Stimulated activated CD8-positive, alpha-beta memory T cell treated with anti-CD3 and anti-CD28 coated beads, Interleukin-4, amount 100 ng/mL, for 24 hours (primary cell): ENCODE measurements around the gene KRT39.
A peak's percentile ranks its signal among the peaks of the same experiment; 100 is the strongest.
"Not testable (repeated sequence)": the region's sequence is repeated elsewhere in the genome, so short reads cannot be mapped to it uniquely, and the experiment has no call there.

Experiments
- DNase-seq: peaks from one replicate; pipeline ENCODE4 v3.0.0-alpha.2; 2020; ENCODE audit warnings: low read depth

KRT39 gene

GRCh38 chr17:40940266-40940665 is 26.5 kb downstream of the KRT39 start:
- DNase-seq = no peak

- no peak for DNase-seq
These were observed 27.8 kb downstream of the KRT39 start for GRCh38 chr17:40938981-40939380.

- no peak for DNase-seq
These were observed 29.3 kb downstream of the KRT39 start, which contains the start of gene KRT23 for GRCh38 chr17:40937384-40937819. TSS of gene KRT23 (minus strand) at chr17:40937646. CDS start at chr17:40936603, 1,043 bp downstream.

GRCh38 chr17:40936976-40937375 is 29.8 kb downstream of the KRT39 start:
- DNase-seq = no peak

- no peak for DNase-seq
These were observed 30.2 kb downstream of the KRT39 start for GRCh38 chr17:40936437-40936971.

DNA sequence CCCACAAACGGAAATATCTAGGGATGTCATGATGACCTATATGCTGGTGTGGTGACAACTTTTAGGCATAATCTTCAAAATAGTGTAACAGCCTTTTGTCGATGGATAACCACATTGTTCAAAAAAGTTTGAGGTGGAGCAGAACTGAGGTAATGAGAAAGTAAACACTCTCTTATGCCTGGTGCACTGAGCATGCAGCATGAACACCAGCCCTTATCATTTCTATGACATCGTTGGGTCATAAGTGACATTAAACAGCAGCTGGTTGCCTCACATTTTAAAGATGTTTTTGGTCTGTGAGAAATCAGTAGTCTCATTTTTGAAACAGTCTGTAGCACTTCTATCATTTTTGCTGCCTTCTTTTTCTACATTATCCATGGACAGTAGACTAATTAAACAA is 31.1 kb downstream of the KRT39 start:
- no peak for DNase-seq

GRCh38 chr17:40932608-40933007 is 34.1 kb downstream of the KRT39 start:
- DNase-seq = no peak

DNA sequence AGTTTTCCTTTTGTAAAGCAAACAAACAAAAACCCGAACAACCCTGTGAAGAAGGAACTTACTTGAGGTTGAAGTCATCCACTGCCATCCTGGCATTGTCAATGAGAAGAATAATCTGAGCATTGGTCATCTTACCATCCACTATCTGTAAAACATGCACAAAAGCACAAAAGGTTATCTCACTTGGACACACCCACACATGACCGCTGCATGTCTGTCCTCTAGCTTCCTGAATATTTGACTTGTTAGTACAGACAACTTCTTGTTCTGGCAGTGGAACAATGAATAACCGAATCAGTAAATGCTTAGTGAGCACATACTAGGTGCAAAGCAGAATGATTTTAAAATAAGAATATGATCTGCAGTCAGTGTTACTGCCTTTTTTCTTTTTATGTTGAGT is 35.4 kb downstream of the KRT39 start:
- no peak for DNase-seq

GRCh38 chr17:40926341-40926740 is 40.4 kb downstream of the KRT39 start:
- no peak for DNase-seq

DNA sequence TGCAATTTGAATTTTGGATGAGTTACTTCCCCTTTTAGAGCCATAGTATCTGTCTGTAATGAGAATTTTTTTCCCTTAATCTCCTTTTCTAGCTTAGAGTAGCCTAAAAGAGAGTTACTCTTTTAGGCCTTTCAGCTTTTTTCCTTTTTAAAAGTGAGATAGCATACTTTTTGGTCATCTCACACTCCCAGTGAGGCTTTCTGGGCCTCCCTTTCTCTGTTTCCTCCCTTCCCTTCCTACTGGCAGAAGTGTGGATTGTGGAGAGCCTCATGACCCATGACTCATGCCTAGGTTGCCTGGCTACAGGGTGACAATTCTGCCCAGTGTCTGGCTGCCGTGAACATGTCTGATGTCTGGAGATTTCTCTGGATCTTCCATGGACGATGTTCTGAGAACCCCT is 44.5 kb downstream of the KRT39 start:
- no peak for DNase-seq

GRCh38 chr17:40921026-40921425 is 45.7 kb downstream of the KRT39 start:
- DNase-seq = no peak

GRCh38 chr17:40917116-40917515 is 49.6 kb downstream of the KRT39 start:
- DNase-seq = not testable (repeated sequence)

DNA sequence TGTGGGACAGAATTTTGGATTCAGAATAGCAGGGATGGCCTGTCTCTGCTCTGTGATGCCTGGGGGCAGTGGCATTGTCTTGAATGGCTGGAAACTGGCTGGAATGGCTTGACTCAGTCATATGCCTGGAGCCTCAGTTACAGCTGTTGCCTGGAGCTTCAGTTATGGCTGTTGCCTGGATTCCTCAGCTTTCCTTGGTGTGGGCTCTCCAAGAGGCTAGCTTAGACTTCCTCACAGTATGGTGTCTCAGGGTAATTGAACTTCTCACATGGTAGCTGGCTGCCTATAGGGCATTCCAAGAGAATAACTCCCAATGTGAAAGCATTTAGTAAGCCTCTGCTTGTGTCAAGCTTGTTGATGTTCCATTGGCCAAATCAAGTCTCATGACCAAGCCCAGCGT is 50.4 kb downstream of the KRT39 start:
- no peak for DNase-seq

- no peak for DNase-seq
These were observed 51.0 kb downstream of the KRT39 start for GRCh38 chr17:40915721-40916256.

GRCh38 chr17:40915199-40915661 is 51.5 kb downstream of the KRT39 start:
- DNase-seq = no peak

DNA sequence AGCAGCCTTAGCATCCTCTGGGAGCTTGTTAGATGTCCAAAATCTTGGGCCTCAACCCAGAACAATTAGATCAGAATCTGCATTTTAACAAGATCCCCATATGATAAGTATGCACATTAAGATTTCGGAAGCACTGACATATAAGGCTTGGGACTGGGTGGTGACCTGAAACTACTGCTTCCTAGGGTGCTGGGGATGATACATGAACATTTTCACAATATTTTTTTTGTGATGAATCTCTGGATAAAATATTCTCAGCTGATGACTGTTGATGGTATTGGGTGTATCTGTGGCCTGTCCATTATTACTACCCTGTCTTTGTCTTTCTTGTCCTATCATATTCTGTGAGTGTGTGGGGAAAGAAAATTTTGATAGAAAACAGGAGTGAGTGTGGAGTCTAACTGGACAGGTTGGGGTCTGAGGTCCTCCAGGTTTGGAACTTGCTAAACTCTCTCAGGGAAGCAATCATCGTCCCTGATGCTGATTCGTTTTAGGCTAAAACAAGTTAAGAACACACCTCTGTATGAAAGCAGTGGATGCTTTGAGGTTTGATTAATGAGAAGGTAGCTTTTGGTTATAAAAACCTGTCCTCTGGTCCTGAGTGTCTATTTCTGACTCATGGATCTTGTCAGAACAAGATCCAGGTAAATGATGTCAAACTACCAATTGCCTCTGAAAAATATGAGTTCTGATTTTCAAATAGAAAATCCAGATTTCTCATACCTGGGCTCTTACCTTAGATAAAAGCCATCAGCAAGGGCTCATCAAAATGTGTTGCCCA is 52.5 kb downstream of the KRT39 start:
- DNase-seq = no peak

GRCh38 chr17:40912486-40913210 is 54.1 kb downstream of the KRT39 start:
- no peak for DNase-seq

DNA sequence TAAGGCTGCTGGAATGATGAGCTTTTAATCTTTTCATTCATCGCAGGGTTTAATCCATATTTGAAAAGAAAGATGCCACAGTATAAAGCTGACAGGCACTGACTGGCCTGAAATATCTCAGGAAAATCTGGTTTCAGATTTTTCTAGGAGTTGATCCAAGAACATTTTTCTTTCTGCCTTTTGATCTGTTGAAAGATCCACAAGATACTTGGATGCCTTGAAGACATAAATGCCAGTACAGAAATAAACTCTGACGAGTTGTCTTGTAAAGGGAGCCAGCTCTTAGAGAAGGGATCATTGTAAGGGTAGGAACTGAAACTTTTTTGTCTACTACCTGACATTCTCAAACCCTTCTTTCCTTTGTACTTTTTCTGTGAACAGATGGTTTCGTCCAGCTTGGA is 56.3 kb downstream of the KRT39 start:
- no peak for DNase-seq

- DNase-seq = no peak
These were observed 57.0 kb downstream of the KRT39 start for GRCh38 chr17:40909755-40910154.

GRCh38 chr17:40909351-40909750 is 57.4 kb downstream of the KRT39 start:
- peak; percentile 40 for DNase-seq
